Fibroblast of lung (primary cell): ENCODE data around the gene PDE8B. TPM values are rescaled to one million over a fixed set of nuclear protein-coding genes. Genes with fewer than 3 reads are reported as not detected.
"Not testable (repeated sequence)": the region's sequence is repeated elsewhere in the genome, so short reads cannot be mapped to it uniquely, and the experiment has no call there.

Experiments
- DNase-seq, 2 donors: peaks; one replicate each; pipeline versions ENCODE4 v3.0.0 to v3.0.0-alpha.2; 2010; ENCODE audit warnings: low read depth in 2 of 2
- H2AFZ ChIP-seq: 2 replicates; pipeline ENCODE4 v1.5.1; 2012; ENCODE audit warnings: low read length, control low read depth, inconsistent platforms
- H3K27ac ChIP-seq: 2 replicates; pipeline ENCODE4 v1.5.1; 2011; ENCODE audit warnings: low read length, control low read depth; ENCODE audit not compliant: insufficient read depth
- H3K27me3 ChIP-seq: 2 replicates; pipeline ENCODE4 v1.5.1; 2011; ENCODE audit warnings: mild to moderate bottlenecking, low read length; ENCODE audit not compliant: control insufficient read depth, insufficient read depth
- H3K36me3 ChIP-seq: 2 replicates; pipeline ENCODE4 v1.5.1; 2011; ENCODE audit warnings: low read length; ENCODE audit not compliant: control insufficient read depth, insufficient read depth
- H3K4me1 ChIP-seq: 2 replicates; pipeline ENCODE4 v1.5.1; 2011; ENCODE audit warnings: low read length; ENCODE audit not compliant: control insufficient read depth, insufficient read depth; ENCODE audit errors: extremely low read depth
- H3K4me2 ChIP-seq: 2 replicates; pipeline ENCODE4 v1.5.1; 2011; ENCODE audit warnings: low read length, control low read depth; ENCODE audit not compliant: insufficient read depth; ENCODE audit errors: extremely low read depth
- H3K4me3 ChIP-seq, 4 experiments: fragments of 200-600 bp in 1 of 4; sonication (generic) in 1 of 4; replicated peaks in 1 of 4; 2 replicates each; pipeline ENCODE4 v1.5.1; 2011 to 2016; ENCODE audit warnings: low read length in 4 of 4, low read depth in 3 of 4, mild to moderate bottlenecking in 3 of 4, control low read depth in 2 of 4, inconsistent platforms in 1 of 4, mixed read lengths in 1 of 4; ENCODE audit not compliant: insufficient read depth in 1 of 4; ENCODE audit errors: control extremely low read depth in 1 of 4
- H3K79me2 ChIP-seq: 2 replicates; pipeline ENCODE4 v1.5.1; 2012; ENCODE audit warnings: mild to moderate bottlenecking, low read length, inconsistent platforms; ENCODE audit not compliant: control insufficient read depth, insufficient read depth
- H3K9ac ChIP-seq: 2 replicates; pipeline ENCODE4 v1.5.1; 2011; ENCODE audit warnings: mild to moderate bottlenecking, low read length, control low read depth; ENCODE audit not compliant: insufficient read depth
- H3K9me3 ChIP-seq: 2 replicates; pipeline ENCODE4 v1.5.1; 2012; ENCODE audit warnings: low read depth, low read length; ENCODE audit not compliant: control insufficient read depth, insufficient read depth
- H4K20me1 ChIP-seq: 2 replicates; pipeline ENCODE4 v1.5.1; 2011; ENCODE audit warnings: low read length; ENCODE audit not compliant: control insufficient read depth, insufficient read depth; ENCODE audit errors: extremely low read depth
- EZH2 ChIP-seq: IDR thresholded peaks from 2 replicates; pipeline ENCODE4 v1.5.1; 2012; ENCODE audit warnings: low read length, control low read depth, mild to moderate bottlenecking; ENCODE audit errors: missing control alignments
- polyA plus RNA-seq, 2 donors: library from polyadenylated mRNA; depleted of rRNA in 1 of 2; stranded (reverse) in 1 of 2; unstranded in 1 of 2; fragments of >200 nt; gene quantifications; 2 replicates each; pipeline ENCODE4 v1.2.1, GENCODE V29; 2011 to 2012; ENCODE audit warnings: missing spikeins in 1 of 2
- total RNA-seq: library from RNA; depleted of rRNA; stranded (reverse); fragments of >200 nt; gene quantifications from 2 replicates; pipeline ENCODE4 v1.2.1, GENCODE V29; 2014
- TF ChIP-seq, protein P1 (sequence below), 2 donors: IDR thresholded peaks in 1 of 2; conservative IDR thresholded peaks in 1 of 2; 1 replicate in 1 of 2; 2 replicates in 1 of 2; pipeline ENCODE4 v1.5.1; 2011 to 2012; ENCODE audit warnings: low read length in 2 of 2, control low read depth in 1 of 2, inconsistent platforms in 1 of 2, low read depth in 1 of 2, mild to moderate bottlenecking in 1 of 2

PDE8B gene
- total and polyA plus RNA-seq, 2 donors (not counting 1 experiment from before 2014, with no cell fraction given) = 0.17 to 0.18 TPM

DNA sequence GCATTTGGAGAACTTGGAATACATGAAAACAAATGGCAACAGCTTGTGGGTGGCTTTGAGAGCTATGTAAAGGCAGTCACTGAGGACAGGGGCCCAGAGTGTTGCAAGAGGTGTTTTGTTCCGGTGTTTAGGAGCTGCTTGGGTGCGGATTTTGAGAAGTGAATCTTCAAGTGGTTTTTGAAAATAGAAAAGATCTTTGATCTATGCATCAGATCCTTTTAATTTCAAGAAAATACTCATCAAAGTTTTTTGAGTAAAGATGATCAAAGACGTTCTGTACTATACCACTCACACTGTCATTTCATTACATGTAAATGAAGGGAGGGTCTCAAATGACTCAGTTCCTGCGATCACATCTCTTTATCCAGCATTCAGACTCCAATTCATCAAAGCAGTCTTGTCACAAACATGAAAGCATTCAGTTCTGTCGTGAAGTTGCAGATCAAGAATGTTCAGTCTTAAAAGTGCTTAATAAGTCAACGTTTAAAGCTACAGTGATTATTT lies 169.1 kb downstream of the PDE8B start:
- Histone ChIP-seq H2AFZ (no peak overlapping the region), H3K4me3 (no peak overlapping the region), H3K79me2 (no peaks in the 10 kb centered on the region), H3K4me1 (no peaks in the 10 kb centered on the region), H3K9ac (no peak overlapping the region), H3K27ac (no peak overlapping the region), H3K36me3 (no peaks in the 10 kb centered on the region), H4K20me1 (no peaks in the 10 kb centered on the region), H3K4me2 (no peak overlapping the region), H3K9me3 (no peaks in the 10 kb centered on the region), H3K27me3 (no peaks in the 10 kb centered on the region)
- TF ChIP-seq, protein P1, sequence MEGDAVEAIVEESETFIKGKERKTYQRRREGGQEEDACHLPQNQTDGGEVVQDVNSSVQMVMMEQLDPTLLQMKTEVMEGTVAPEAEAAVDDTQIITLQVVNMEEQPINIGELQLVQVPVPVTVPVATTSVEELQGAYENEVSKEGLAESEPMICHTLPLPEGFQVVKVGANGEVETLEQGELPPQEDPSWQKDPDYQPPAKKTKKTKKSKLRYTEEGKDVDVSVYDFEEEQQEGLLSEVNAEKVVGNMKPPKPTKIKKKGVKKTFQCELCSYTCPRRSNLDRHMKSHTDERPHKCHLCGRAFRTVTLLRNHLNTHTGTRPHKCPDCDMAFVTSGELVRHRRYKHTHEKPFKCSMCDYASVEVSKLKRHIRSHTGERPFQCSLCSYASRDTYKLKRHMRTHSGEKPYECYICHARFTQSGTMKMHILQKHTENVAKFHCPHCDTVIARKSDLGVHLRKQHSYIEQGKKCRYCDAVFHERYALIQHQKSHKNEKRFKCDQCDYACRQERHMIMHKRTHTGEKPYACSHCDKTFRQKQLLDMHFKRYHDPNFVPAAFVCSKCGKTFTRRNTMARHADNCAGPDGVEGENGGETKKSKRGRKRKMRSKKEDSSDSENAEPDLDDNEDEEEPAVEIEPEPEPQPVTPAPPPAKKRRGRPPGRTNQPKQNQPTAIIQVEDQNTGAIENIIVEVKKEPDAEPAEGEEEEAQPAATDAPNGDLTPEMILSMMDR (conservative IDR thresholded peaks at IDR 0.05 in 1 of 2, IDR thresholded peaks at IDR 0.05 in 1 of 2; ENCODE audit: low read depth in 1 of 2, low read length in 2 of 2) = no peak
- no peak for TF ChIP-seq EZH2
- DNase-seq = no peak

DNA sequence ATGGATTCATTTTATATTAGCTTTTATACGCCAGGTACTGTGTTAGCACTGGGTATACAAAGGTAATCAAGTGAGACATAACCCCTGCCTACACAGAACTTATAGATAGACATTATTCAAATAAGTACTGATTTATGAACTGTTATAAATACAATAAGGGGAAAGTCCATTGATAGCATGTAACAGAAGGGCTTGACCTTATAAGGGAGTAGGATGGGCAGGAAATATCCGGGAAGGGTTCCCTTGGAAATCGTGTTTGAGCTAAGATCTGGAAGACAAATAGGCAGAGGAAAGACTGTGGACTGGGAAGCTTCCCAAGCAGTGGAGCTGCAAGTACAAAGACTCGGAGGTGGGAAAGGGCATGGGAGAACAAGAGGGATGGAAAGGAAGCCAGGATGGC lies 170.2 kb downstream of the PDE8B start:
- TF ChIP-seq, protein P1 (conservative IDR thresholded peaks at IDR 0.05 in 1 of 2, IDR thresholded peaks at IDR 0.05 in 1 of 2; ENCODE audit: low read depth in 1 of 2, low read length in 2 of 2) = no peak
- no peak for TF ChIP-seq EZH2
- no peak for DNase-seq
- H2AFZ ChIP-seq = no peak overlapping the region
- no peaks in the 10 kb centered on the region for H3K4me1 ChIP-seq
- no peaks in the 10 kb centered on the region for H3K79me2 ChIP-seq
- H3K4me2 ChIP-seq = no peak overlapping the region
- no peaks in the 10 kb centered on the region for H3K27me3 ChIP-seq
- no peaks in the 10 kb centered on the region for H3K9me3 ChIP-seq
- H3K27ac ChIP-seq = no peak overlapping the region
- H3K4me3 ChIP-seq = no peak overlapping the region
- H3K9ac ChIP-seq = no peak overlapping the region
- H3K36me3 ChIP-seq = no peaks in the 10 kb centered on the region
- no peaks in the 10 kb centered on the region for H4K20me1 ChIP-seq

DNA sequence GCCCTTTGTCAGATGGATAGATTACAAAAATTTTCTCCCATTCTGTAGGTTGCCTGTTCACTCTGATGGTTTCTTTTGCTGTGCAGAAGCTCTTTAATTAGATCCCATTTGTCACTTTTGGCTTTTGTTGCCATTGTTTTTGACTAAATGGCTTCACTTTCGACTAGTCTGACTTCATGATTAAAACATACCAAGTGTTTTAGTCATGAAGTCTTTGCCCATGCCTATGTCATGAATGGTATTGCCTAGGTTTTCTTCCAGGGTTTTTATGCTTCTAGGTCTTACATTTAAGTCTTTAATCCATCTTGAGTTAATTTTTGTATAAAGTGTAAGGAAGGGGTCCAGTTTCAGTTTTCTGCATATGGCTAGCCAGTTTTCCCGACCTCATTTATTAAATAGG lies 172.9 kb downstream of the PDE8B start:
- H3K4me1 ChIP-seq, H2AFZ ChIP-seq, H3K9ac ChIP-seq, DNase-seq, H3K27me3 ChIP-seq, H3K36me3 ChIP-seq, H3K4me3 ChIP-seq, H4K20me1 ChIP-seq, H3K4me2 ChIP-seq, H3K27ac ChIP-seq, H3K9me3 ChIP-seq, H3K79me2 ChIP-seq: not testable (repeated sequence)

DNA sequence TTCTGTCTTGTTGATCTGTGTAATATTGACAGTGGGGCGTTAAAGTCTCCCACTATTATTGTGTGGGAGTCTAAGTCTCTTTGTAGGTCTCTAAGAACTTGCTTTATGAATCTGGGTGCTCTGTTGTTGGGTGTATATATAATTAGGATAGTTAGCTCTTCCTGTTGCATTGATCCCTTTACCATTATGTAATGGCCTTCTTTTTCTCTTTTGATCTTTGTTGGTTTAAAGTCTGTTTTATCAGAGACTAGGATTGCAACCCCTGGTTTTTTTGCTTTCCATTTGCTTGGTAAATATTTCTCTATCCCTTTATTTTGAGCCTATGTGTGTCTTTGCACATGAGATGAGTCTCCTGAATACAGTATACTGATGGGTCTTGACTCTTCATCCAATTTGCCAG lies 175.9 kb downstream of the PDE8B start:
- not testable (repeated sequence) for H3K9me3 ChIP-seq, H3K27ac ChIP-seq, H3K36me3 ChIP-seq, H3K9ac ChIP-seq, H3K27me3 ChIP-seq, H3K4me2 ChIP-seq, H3K4me3 ChIP-seq, H4K20me1 ChIP-seq, H2AFZ ChIP-seq, DNase-seq, H3K79me2 ChIP-seq, H3K4me1 ChIP-seq
